ENCODE measurements around the gene POLR1A.

DNA sequence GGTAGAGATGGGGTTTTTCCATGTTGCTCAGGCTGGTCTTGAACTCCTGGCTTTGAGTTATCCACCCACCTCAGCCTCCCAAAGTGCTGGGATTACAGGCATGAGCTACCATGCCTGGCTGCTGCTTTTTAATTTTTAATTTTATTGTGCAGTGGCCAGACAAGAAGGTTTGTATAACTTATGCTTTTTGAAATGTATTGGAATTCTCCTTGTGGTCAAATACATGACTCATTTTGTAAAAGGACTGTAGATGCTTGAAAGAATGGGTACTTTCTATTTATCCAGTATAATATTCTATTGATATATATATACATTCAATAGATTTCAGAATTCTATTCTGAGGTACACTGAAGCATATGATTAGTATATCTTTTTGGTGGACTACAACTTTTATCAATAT is 134.3 kb downstream of the POLR1A start:
- TF ChIP-seq, protein P1, sequence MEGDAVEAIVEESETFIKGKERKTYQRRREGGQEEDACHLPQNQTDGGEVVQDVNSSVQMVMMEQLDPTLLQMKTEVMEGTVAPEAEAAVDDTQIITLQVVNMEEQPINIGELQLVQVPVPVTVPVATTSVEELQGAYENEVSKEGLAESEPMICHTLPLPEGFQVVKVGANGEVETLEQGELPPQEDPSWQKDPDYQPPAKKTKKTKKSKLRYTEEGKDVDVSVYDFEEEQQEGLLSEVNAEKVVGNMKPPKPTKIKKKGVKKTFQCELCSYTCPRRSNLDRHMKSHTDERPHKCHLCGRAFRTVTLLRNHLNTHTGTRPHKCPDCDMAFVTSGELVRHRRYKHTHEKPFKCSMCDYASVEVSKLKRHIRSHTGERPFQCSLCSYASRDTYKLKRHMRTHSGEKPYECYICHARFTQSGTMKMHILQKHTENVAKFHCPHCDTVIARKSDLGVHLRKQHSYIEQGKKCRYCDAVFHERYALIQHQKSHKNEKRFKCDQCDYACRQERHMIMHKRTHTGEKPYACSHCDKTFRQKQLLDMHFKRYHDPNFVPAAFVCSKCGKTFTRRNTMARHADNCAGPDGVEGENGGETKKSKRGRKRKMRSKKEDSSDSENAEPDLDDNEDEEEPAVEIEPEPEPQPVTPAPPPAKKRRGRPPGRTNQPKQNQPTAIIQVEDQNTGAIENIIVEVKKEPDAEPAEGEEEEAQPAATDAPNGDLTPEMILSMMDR (IDR thresholded peaks at IDR 0.05), result no peak
- TF ChIP-seq CREM (CRISPR knock-in tag; IDR thresholded peaks at IDR 0.05) (no peak), JUN (CRISPR knock-in tag; IDR thresholded peaks at IDR 0.05) (no peak), ZNF219 (CRISPR knock-in tag; IDR thresholded peaks at IDR 0.05; ENCODE audit: borderline replicate concordance) (no peak), ZNF138 (CRISPR knock-in tag; conservative IDR thresholded peaks at IDR 0.05) (no peak), KAT7 (CRISPR knock-in tag; IDR thresholded peaks at IDR 0.05; ENCODE audit: borderline replicate concordance) (no peak)
- TF ChIP-seq, protein P2, sequence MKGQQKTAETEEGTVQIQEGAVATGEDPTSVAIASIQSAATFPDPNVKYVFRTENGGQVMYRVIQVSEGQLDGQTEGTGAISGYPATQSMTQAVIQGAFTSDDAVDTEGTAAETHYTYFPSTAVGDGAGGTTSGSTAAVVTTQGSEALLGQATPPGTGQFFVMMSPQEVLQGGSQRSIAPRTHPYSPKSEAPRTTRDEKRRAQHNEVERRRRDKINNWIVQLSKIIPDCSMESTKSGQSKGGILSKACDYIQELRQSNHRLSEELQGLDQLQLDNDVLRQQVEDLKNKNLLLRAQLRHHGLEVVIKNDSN (CRISPR knock-in tag; IDR thresholded peaks at IDR 0.05), result no peak
- TF ChIP-seq, protein P3, sequence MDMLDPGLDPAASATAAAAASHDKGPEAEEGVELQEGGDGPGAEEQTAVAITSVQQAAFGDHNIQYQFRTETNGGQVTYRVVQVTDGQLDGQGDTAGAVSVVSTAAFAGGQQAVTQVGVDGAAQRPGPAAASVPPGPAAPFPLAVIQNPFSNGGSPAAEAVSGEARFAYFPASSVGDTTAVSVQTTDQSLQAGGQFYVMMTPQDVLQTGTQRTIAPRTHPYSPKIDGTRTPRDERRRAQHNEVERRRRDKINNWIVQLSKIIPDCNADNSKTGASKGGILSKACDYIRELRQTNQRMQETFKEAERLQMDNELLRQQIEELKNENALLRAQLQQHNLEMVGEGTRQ (CRISPR knock-in tag; IDR thresholded peaks at IDR 0.05), result no peak
- TF ChIP-seq, protein P4, sequence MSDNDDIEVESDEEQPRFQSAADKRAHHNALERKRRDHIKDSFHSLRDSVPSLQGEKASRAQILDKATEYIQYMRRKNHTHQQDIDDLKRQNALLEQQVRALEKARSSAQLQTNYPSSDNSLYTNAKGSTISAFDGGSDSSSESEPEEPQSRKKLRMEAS (CRISPR knock-in tag; IDR thresholded peaks at IDR 0.05), result no peak
